Muscle layer of colon (tissue), 2 donors: ENCODE measurements around the gene TNFAIP2.
"Not testable (repeated sequence)": the region's sequence is repeated elsewhere in the genome, so short reads cannot be mapped to it uniquely, and the experiment has no call there.

ENCODE experiments used
- H3K27ac ChIP-seq: one replicate; pipeline ENCODE4 v1.7.0; 2013; ENCODE audit warnings: low read depth, mild to moderate bottlenecking, low read length, moderate library complexity
- H3K27me3 ChIP-seq, 2 donors: one replicate each; pipeline ENCODE4 v1.7.0; 2013; ENCODE audit warnings: low read length in 2 of 2, mild to moderate bottlenecking in 2 of 2; ENCODE audit not compliant: insufficient read depth in 2 of 2, control insufficient read depth in 1 of 2
- H3K36me3 ChIP-seq: one replicate; pipeline ENCODE4 v1.7.0; 2013; ENCODE audit warnings: mild to moderate bottlenecking, low read length; ENCODE audit not compliant: insufficient read depth
- H3K4me1 ChIP-seq: one replicate; pipeline ENCODE4 v1.7.0; 2013; ENCODE audit warnings: mild to moderate bottlenecking, low read length; ENCODE audit not compliant: insufficient read depth
- H3K4me3 ChIP-seq, 2 donors: one replicate each; pipeline ENCODE4 v1.7.0; 2013; ENCODE audit warnings: low read length in 2 of 2, low read depth in 1 of 2, mild to moderate bottlenecking in 1 of 2, moderate library complexity in 1 of 2
- H3K9ac ChIP-seq: one replicate; pipeline ENCODE4 v1.7.0; 2013; ENCODE audit warnings: low read length
- H3K9me3 ChIP-seq: one replicate; pipeline ENCODE4 v1.7.0; 2013; ENCODE audit warnings: mild to moderate bottlenecking, low read length
- donor health status: abdominal sarcoma.
- donor health status: Adenocarcinoma of cecum.

The TNFAIP2 gene

DNA sequence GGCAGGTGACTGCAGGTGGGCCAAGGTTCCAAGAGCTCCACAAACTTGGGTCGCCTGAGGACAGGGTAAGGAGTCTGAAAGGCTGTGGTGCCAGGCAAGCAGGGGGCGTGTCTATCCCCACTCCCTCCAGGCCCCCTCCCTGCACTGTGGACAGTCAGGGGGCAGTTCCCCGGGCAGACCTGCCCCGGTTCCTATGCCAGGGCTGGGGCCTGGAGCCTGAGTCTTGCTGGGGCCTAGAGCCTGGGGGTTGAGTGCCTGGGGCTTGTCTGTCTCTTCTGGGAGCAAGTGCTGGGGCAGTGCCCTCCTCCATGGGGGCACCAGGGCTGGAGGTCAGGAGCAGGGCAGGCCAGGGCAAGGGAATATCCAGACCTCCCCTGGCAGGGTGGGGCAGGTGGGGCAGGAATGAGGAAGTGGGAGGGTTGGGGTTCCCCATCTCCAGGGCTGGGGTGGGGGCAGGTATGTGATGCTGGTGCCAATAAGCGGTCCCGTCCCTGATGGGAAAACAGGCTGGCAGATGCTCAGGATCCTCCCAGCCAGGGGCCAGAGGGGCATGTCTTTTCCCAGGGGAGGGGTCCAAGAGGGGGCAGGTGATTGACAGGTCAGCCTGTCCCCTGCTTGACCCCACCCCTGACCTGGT is 11.9 kb upstream of the TNFAIP2 start:
- Histone ChIP-seq H3K9me3 (no peaks in the 10 kb centered on the region), H3K27ac (no peak overlapping the region), H3K27me3 (no peaks in the 10 kb centered on the region), H3K4me1 (peaks cover 7% of the 10 kb centered on the region), H3K4me3 (no peak overlapping the region), H3K9ac (no peak overlapping the region), H3K36me3 (no peaks in the 10 kb centered on the region)

DNA sequence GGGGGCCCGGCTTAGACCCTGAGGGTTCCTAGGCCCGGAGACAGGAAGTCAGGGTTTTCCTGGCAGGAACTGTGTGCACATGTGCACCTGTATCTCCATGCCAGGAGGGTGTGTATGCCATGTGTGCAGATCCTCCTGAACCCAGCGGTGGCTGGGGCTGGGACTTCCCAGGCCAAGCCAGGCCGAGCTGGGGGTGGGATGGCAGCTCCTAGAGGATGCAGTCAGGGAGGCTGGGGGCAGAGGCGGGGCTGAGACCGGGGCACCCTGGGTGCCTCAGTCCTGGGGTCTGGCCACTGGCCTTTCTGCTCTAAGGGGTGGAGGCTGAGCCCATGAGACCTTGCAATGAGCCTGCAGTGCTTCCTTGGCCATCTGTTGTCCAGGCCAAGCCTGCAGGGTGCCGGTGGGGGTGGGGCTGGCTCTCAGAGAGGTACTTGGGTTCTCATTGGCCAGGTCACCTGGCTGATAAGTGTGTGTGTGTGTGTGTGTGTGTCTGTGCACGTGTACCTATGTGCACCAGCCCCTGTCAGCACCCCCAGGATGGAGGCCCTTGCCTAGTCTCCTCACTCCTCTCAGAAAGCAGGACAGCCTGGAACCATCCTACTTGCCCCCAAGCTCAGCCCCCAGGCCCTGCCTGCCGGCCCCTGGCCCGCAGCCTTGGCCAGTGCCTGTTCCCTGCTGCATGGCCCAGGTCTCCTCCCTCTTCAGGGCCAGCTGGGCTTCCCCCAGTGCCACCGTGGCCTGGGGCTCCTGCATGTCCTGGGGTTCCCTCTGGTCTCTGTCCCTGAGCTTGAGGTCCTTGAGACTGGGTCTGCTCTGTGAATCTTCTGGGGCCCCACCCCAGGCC is 10.6 kb upstream of the TNFAIP2 start:
- Histone ChIP-seq H3K4me1 (peaks cover 7% of the 10 kb centered on the region), H3K9ac (no peak overlapping the region), H3K9me3 (no peaks in the 10 kb centered on the region)

DNA sequence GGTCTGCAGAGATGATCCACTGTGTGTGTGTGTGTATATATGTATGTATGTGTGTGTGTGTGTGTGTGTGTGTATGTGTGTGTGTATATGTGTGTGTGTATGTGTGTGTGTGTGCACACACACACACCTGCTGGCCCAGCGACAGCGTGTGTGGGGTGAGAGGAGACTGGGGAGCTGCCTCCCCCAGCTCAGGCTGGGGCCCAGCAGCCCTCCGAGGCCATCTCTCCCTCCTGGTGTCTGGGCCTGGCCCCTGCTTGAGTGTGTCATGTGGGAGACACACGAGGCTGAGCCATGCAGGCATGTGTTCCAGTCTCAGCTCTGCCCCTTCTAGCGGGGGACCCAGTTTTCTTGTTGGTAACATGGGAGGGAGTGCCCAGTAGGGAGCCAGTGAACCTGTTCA is 10.0 kb upstream of the TNFAIP2 start:
- Histone ChIP-seq H3K9me3 (no peaks in the 10 kb centered on the region), H3K4me3 (no peak overlapping the region), H3K9ac (no peak overlapping the region), H3K36me3 (no peaks in the 10 kb centered on the region), H3K27me3 (no peaks in the 10 kb centered on the region), H3K27ac (no peak overlapping the region), H3K4me1 (peaks cover 9% of the 10 kb centered on the region)

More for the DNA sequence above, 10.6 kb upstream of the TNFAIP2 start:
- H3K27ac ChIP-seq: no peak overlapping the region
- no peaks in the 10 kb centered on the region for H3K27me3 ChIP-seq
- H3K4me3 ChIP-seq: no peak overlapping the region
- no peaks in the 10 kb centered on the region for H3K36me3 ChIP-seq

DNA sequence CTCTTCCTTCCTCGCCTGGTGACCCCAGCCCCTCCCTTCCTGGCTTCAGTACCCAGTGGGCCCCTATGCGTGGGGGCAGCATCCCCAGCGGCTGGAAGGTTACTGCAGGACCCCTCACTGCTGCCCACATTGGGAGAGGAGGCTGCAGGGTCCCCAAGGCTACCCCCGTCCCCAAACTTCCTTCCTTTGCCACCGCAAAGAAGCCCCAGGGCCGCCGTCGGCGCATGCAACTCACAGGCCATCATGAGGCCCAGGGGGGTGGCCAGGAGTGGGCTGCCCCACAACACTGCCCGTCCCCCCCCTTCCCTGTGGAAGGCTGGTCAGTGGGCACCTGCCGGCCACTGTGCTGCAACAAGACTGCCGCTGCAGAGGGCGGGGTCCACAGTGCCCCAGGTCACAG is 9.5 kb upstream of the TNFAIP2 start:
- Histone ChIP-seq H3K27me3 (no peaks in the 10 kb centered on the region), H3K9me3 (no peaks in the 10 kb centered on the region), H3K36me3 (no peaks in the 10 kb centered on the region), H3K4me3 (no peak overlapping the region), H3K9ac (no peak overlapping the region), H3K4me1 (peaks cover 14% of the 10 kb centered on the region), H3K27ac (no peak overlapping the region)

- H3K36me3 ChIP-seq, H3K27me3 ChIP-seq, H3K9ac ChIP-seq, H3K27ac ChIP-seq, H3K4me3 ChIP-seq, H3K9me3 ChIP-seq: not testable (repeated sequence)
- H3K4me1 ChIP-seq: peaks cover 17% of the 10 kb centered on the region
These were observed 8.1 kb upstream of the TNFAIP2 start for GRCh38 chr14:103115086-103115679.

DNA sequence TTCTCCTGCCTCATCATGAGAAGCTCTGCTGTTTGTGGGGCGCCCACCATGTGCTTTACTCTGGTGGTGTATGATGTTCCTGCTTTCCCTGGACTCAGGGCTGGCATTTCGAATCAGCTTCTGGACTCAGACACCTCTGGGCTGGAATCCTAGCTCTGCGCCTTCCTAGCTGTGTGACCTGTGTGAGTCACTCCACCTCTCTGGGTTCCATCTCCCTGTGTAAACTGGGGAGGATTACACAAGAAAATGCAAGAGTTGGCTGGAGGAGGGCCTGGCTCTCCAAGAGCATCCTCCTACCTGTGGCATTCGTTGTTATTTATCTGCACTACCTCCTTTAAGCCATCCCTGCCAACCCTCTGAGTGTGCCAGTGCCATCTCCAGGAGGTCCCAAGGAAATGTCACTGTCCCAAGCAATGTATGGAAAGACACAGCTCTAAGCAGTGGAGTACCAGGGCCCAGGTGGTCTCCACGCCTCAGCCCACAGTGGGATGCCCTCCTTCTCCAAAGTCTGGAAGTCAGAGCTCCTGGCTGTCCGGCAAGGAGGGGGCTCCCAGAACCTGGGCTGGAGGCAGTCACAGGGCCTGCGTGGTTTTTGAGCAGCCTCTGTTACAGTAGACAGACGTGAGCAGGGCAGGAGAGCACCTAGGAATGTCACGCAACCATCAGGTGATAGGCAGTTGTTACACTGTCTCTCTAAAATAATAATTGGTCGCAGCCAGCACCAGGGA is 7.3 kb upstream of the TNFAIP2 start:
- Histone ChIP-seq H3K27me3 (no peaks in the 10 kb centered on the region), H3K4me1 (peaks cover 11% of the 10 kb centered on the region), H3K9me3 (no peaks in the 10 kb centered on the region), H3K9ac (no peak overlapping the region), H3K36me3 (no peaks in the 10 kb centered on the region), H3K4me3 (no peak overlapping the region), H3K27ac (no peak overlapping the region)

DNA sequence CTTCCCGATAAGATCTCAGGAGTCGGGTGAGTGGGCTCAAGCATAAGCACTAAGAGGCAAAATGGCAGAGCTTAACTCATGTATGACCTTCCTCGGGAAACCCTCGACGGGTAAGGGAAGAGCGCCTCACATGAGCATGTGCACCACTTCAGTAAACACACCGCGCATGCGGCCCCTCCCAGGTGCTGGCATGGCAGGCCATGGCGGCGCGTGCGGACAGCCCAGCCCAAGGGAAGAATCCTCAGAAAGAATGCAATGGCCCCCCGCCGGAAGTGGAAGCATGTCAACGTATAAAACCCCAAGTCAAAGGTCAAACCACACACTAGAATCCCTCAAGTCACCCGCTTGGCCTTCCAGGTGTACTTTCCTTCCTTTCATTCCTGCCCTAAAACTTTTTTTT is 6.6 kb upstream of the TNFAIP2 start:
- Histone ChIP-seq H3K9ac (no peak overlapping the region), H3K27ac (no peak overlapping the region), H3K4me3 (no peak overlapping the region), H3K36me3 (no peaks in the 10 kb centered on the region), H3K27me3 (no peaks in the 10 kb centered on the region), H3K9me3 (no peaks in the 10 kb centered on the region), H3K4me1 (peaks cover 11% of the 10 kb centered on the region)

- peaks cover 11% of the 10 kb centered on the region for H3K4me1 ChIP-seq
- not testable (repeated sequence) for H3K27me3 ChIP-seq, H3K27ac ChIP-seq, H3K4me3 ChIP-seq, H3K36me3 ChIP-seq, H3K9ac ChIP-seq, H3K9me3 ChIP-seq
These were observed 5.8 kb upstream of the TNFAIP2 start for GRCh38 chr14:103117499-103117898.

DNA sequence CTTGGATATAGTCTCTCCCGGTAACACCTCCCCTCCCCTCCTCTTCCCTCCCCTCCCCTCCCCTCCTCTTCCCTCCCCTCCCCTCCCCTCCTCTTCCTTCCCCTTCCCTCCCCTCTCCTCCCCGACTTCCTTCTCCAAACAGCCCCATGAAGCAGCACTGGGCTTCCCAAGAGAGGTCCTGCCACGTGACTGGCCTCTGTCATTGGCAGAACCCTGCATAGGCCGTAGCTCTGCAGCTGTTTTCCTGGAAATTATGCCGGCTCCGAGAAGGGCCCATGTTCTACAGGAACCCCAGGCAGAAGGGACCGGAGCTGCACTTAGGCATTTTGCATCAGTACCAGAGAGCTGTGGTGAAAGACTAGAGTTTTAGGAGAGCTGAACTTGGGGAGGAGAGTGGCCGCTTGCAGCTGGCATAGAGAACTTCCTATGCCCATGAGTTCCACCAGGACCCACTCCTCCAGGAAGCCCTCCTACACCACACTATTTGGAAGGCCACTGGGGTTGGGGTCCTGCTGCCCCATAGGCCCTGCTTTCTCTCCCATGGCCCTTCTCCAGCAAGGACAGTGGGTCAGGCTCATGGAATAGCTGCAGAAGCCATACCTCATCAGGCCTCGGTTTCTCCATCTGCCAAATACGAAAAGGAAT is 5.1 kb upstream of the TNFAIP2 start:
- Histone ChIP-seq H3K36me3 (no peaks in the 10 kb centered on the region), H3K4me1 (peaks cover 11% of the 10 kb centered on the region), H3K9ac (no peak overlapping the region), H3K27ac (no peak overlapping the region), H3K4me3 (no peak overlapping the region), H3K27me3 (peaks cover 4 to 11% of the 10 kb centered on the region in 2 donors), H3K9me3 (no peaks in the 10 kb centered on the region)

- peaks cover 4 to 17% of the 10 kb centered on the region in 2 donors for H3K27me3 ChIP-seq
- H3K9me3 ChIP-seq: no peaks in the 10 kb centered on the region
- H3K27ac ChIP-seq: no peak overlapping the region
- H3K4me1 ChIP-seq: peaks cover 11% of the 10 kb centered on the region
- no peak overlapping the region for H3K9ac ChIP-seq
- H3K36me3 ChIP-seq: no peaks in the 10 kb centered on the region
- H3K4me3 ChIP-seq: no peak overlapping the region
These were observed 4.4 kb upstream of the TNFAIP2 start for GRCh38 chr14:103118663-103119404.
